Ovary (tissue), 3 donors: ENCODE measurements around the gene CT45A2.
"Not testable (repeated sequence)": the region's sequence is repeated elsewhere in the genome, so short reads cannot be mapped to it uniquely, and the experiment has no call there.

ENCODE experiments used
- POLR2A ChIP-seq: fragments of 450-650 bp; IDR thresholded peaks from one replicate; pipeline ENCODE4 v1.6.1; 2017; ENCODE audit warnings: antibody characterized with exemption, mild to moderate bottlenecking, moderate library complexity
- TF ChIP-seq, protein P1 (sequence below), 3 donors: fragments of 450-650 bp in 2 of 3; fragments of 200-600 bp in 1 of 3; IDR thresholded peaks; one replicate each; pipeline versions ENCODE4 v1.5.1 to v1.8.0; 2016 to 2022; ENCODE audit warnings: antibody characterized with exemption in 3 of 3, mild to moderate bottlenecking in 1 of 3
- donor health status: DM: no; HTN: no; CAD: no.

DNA sequence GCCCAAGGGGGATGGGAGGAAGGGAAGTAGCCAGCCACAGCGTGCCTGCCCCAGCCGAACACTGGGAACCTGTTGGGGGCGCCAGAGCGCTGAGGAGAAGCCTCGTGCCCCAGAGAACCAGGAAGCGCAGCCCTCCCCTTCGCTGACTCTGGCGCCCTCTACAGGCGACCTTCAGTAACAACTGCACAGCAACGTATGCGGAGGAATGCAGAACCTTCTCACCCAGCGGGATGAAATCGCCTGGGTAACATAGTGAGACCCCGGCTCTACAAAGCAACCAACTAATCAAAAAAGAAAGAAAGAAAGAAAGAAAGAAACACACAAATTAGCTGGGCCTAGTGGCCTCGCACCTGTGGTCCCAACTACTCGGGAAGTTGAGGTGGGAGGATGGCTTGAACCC lies 17.1 kb downstream of the CT45A2 start, which contains the start of gene CT45A6:
- not testable (repeated sequence) for TF ChIP-seq POLR2A
- TF ChIP-seq, protein P1, sequence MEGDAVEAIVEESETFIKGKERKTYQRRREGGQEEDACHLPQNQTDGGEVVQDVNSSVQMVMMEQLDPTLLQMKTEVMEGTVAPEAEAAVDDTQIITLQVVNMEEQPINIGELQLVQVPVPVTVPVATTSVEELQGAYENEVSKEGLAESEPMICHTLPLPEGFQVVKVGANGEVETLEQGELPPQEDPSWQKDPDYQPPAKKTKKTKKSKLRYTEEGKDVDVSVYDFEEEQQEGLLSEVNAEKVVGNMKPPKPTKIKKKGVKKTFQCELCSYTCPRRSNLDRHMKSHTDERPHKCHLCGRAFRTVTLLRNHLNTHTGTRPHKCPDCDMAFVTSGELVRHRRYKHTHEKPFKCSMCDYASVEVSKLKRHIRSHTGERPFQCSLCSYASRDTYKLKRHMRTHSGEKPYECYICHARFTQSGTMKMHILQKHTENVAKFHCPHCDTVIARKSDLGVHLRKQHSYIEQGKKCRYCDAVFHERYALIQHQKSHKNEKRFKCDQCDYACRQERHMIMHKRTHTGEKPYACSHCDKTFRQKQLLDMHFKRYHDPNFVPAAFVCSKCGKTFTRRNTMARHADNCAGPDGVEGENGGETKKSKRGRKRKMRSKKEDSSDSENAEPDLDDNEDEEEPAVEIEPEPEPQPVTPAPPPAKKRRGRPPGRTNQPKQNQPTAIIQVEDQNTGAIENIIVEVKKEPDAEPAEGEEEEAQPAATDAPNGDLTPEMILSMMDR (IDR thresholded peaks at IDR 0.05), result not testable (repeated sequence)
